Progenitor cell of endocrine pancreas (in vitro differentiated cells): ENCODE results near the gene GALNS. TPM values are rescaled to one million over a fixed set of nuclear protein-coding genes. Genes with fewer than 3 reads are reported as not detected.

Experiments
- DNase-seq: peaks from one replicate; pipeline ENCODE4 v3.0.0; 2021; ENCODE audit warnings: low spot score; ENCODE audit not compliant: unreplicated experiment
- H3K27ac Mint-ChIP-seq: 2 replicates; pipeline ENCODE4 v1.8.0; 2021; ENCODE audit warnings: mild to moderate bottlenecking, moderate library complexity, mixed read lengths
- H3K27me3 Mint-ChIP-seq: 2 replicates; pipeline ENCODE4 v1.8.0; 2021; ENCODE audit warnings: mixed read lengths
- H3K36me3 Mint-ChIP-seq: 2 replicates; pipeline ENCODE4 v1.8.0; 2022; ENCODE audit warnings: mixed read lengths; ENCODE audit not compliant: insufficient read depth
- H3K4me1 Mint-ChIP-seq: 2 replicates; pipeline ENCODE4 v1.8.0; 2021; ENCODE audit warnings: low read depth, mixed read lengths
- H3K4me3 Mint-ChIP-seq: 2 replicates; pipeline ENCODE4 v1.8.0; 2021; ENCODE audit warnings: low read depth, mild to moderate bottlenecking, moderate library complexity, mixed read lengths
- H3K9me3 Mint-ChIP-seq: 2 replicates; pipeline ENCODE4 v1.8.0; 2021; ENCODE audit warnings: low read depth, mixed read lengths
- CTCF ChIP-seq: fragments of 200-600 bp; sonication (generic); IDR thresholded peaks from one replicate; pipeline ENCODE4 v1.5.0; 2021; ENCODE audit warnings: antibody characterized with exemption, mild to moderate bottlenecking; ENCODE audit not compliant: unreplicated experiment
- total RNA-seq: library from RNA; stranded (reverse); gene quantifications from 2 replicates; pipeline ENCODE4 v1.2.1, GENCODE V29; 2021

The GALNS gene
- total RNA-seq, 1 donor from 2014 or later, result 32.7 TPM

GRCh38 chr16:88799569-88800276, 57.0 kb downstream of the GALNS start:
- no peak for DNase-seq
- Mint-ChIP-seq H3K27ac (no peak overlapping the region), H3K36me3 (no peaks in the 10 kb centered on the region)

GRCh38 chr16:88798772-88799455, 57.8 kb downstream of the GALNS start:
- DNase-seq, result no peak
- H3K4me3 Mint-ChIP-seq, result no peak overlapping the region
- no peaks in the 10 kb centered on the region for H3K9me3 Mint-ChIP-seq
- H3K36me3 Mint-ChIP-seq, result no peaks in the 10 kb centered on the region
- no peaks in the 10 kb centered on the region for H3K27me3 Mint-ChIP-seq
- H3K4me1 Mint-ChIP-seq, result no peaks in the 10 kb centered on the region
- no peak overlapping the region for H3K27ac Mint-ChIP-seq
- no peak for TF ChIP-seq CTCF

More at GRCh38 chr16:88799569-88800276, 57.0 kb downstream of the GALNS start:
- Mint-ChIP-seq H3K9me3 (no peaks in the 10 kb centered on the region), H3K4me1 (no peaks in the 10 kb centered on the region), H3K27me3 (no peaks in the 10 kb centered on the region), H3K4me3 (no peak overlapping the region)
- no peak for TF ChIP-seq CTCF

GRCh38 chr16:88798073-88798472, 58.7 kb downstream of the GALNS start:
- Mint-ChIP-seq H3K36me3 (no peaks in the 10 kb centered on the region), H3K27ac (no peak overlapping the region), H3K27me3 (no peaks in the 10 kb centered on the region), H3K4me3 (no peak overlapping the region), H3K9me3 (no peaks in the 10 kb centered on the region), H3K4me1 (no peaks in the 10 kb centered on the region)
- no peak for TF ChIP-seq CTCF
- no peak for DNase-seq

GRCh38 chr16:88796278-88796677, 60.5 kb downstream of the GALNS start:
- no peaks in the 10 kb centered on the region for H3K9me3 Mint-ChIP-seq
- no peak overlapping the region for H3K4me3 Mint-ChIP-seq
- no peak for TF ChIP-seq CTCF
- H3K27ac Mint-ChIP-seq, result no peak overlapping the region
- H3K36me3 Mint-ChIP-seq, result no peaks in the 10 kb centered on the region
- DNase-seq, result no peak
- H3K27me3 Mint-ChIP-seq, result peaks cover 4% of the 10 kb centered on the region
- no peaks in the 10 kb centered on the region for H3K4me1 Mint-ChIP-seq

- DNase-seq, result no peak
- Mint-ChIP-seq H3K36me3 (no peaks in the 10 kb centered on the region), H3K4me1 (no peaks in the 10 kb centered on the region), H3K4me3 (no peak overlapping the region), H3K9me3 (no peaks in the 10 kb centered on the region), H3K27me3 (peaks cover 7% of the 10 kb centered on the region), H3K27ac (no peak overlapping the region)
- no peak for TF ChIP-seq CTCF
These were observed 63.3 kb downstream of the GALNS start for GRCh38 chr16:88793251-88793954.
